ENCODE measurements around the gene NKAIN2.

DNA sequence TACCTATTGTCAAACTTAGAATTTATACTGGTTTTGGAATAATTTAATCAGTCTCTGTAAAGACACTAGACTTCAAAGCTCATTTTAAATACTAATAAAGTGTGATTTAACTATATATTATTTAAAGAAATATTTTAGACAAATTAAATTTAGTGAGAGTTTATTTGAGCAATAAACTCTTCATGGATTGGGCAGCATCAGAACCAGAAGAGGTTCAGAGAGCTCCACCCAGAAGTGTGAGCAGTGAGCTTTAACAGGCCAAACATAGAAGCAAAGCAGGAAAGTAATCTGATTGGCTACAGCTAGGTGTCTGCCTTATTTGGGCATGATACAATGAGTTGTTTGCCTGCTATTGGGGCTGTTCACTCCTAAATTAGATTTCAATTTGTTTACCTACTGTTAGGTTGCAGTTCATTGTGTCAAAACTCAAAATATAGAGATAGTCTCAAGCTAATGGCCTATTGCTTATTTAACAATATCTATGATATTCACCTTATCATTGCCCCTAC, 803.5 kb downstream of the NKAIN2 start:
- TF ChIP-seq POLR2A (IDR thresholded peaks at IDR 0.05) (no peak), POLR2AphosphoS5 (IDR thresholded peaks at IDR 0.05) (no peak)
- TF ChIP-seq, protein P1, sequence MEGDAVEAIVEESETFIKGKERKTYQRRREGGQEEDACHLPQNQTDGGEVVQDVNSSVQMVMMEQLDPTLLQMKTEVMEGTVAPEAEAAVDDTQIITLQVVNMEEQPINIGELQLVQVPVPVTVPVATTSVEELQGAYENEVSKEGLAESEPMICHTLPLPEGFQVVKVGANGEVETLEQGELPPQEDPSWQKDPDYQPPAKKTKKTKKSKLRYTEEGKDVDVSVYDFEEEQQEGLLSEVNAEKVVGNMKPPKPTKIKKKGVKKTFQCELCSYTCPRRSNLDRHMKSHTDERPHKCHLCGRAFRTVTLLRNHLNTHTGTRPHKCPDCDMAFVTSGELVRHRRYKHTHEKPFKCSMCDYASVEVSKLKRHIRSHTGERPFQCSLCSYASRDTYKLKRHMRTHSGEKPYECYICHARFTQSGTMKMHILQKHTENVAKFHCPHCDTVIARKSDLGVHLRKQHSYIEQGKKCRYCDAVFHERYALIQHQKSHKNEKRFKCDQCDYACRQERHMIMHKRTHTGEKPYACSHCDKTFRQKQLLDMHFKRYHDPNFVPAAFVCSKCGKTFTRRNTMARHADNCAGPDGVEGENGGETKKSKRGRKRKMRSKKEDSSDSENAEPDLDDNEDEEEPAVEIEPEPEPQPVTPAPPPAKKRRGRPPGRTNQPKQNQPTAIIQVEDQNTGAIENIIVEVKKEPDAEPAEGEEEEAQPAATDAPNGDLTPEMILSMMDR (IDR thresholded peaks at IDR 0.05), result no peak
